T-cell (primary cell): ENCODE data around the gene ASB1. TPM values are rescaled to one million over a fixed set of nuclear protein-coding genes. Genes with fewer than 3 reads are reported as not detected.
A peak's percentile ranks its signal among the peaks of the same experiment; 100 is the strongest.

Experiments
- ATAC-seq, 4 experiments: fragments of 200-7000 bp in 3 of 4; fragments of 150-1000 bp in 1 of 4; cut with Tn5 transposase; replicated peaks in 1 of 4; 1 replicate in 3 of 4; 2 replicates in 1 of 4; pipeline ENCODE4 v1.10.0; 2021; ENCODE audit warnings: moderate library complexity in 3 of 4, mild to moderate bottlenecking in 2 of 4, moderate number of reproducible peaks in 1 of 4
- CTCF ChIA-PET, 2 donors: fragments of 300-600 bp; sonication (Branson Sonifier 250); formaldehyde crosslinking; loops; one replicate each; lab custom pipeline; 2022; ENCODE audit warnings: antibody characterized with exemption in 2 of 2; lab: Charles Lee
- POLR2A ChIA-PET, 2 donors: fragments of 300-600 bp; sonication (Branson Sonifier 250); formaldehyde crosslinking; loops; one replicate each; lab custom pipeline; 2022; ENCODE audit warnings: antibody characterized with exemption in 2 of 2; lab: Charles Lee
- DNase-seq, 35 experiments: peaks; one replicate each; pipeline versions ENCODE4 v3.0.0 to v3.0.0-alpha.2; 2013 to 2023
- H3K27ac ChIP-seq: one replicate; pipeline ENCODE4 v1.5.1; 2013; ENCODE audit warnings: low read length
- H3K27me3 ChIP-seq, 2 experiments: replicated peaks in 1 of 2; 1 replicate in 1 of 2; 2 replicates in 1 of 2; pipeline versions ENCODE4 v1.6.1 to v1.7.0; 2013; ENCODE audit warnings: low read length in 1 of 2, mixed read lengths in 1 of 2; ENCODE audit not compliant: control insufficient read depth in 2 of 2, insufficient read depth in 2 of 2; ENCODE audit errors: extremely low read depth in 1 of 2
- H3K36me3 ChIP-seq, 2 donors: 1 replicate in 1 of 2; 2 replicates in 1 of 2; pipeline versions ENCODE4 v1.6.1 to v1.7.0; 2013; ENCODE audit warnings: low read length in 1 of 2; ENCODE audit not compliant: control insufficient read depth in 2 of 2, insufficient read depth in 1 of 2; ENCODE audit errors: extremely low read depth in 1 of 2
- H3K4me1 ChIP-seq, 2 experiments: 1 replicate in 1 of 2; 2 replicates in 1 of 2; pipeline versions ENCODE4 v1.6.1 to v1.7.0; 2013; ENCODE audit warnings: low read length in 2 of 2, mixed read lengths in 1 of 2; ENCODE audit not compliant: insufficient read depth in 2 of 2, control insufficient read depth in 1 of 2; ENCODE audit errors: extremely low read depth in 1 of 2
- H3K4me3 ChIP-seq, 2 donors: 1 replicate in 1 of 2; 2 replicates in 1 of 2; pipeline versions ENCODE4 v1.5.1 to v1.7.0; 2013; ENCODE audit warnings: mild to moderate bottlenecking in 2 of 2, low read length in 1 of 2, moderate library complexity in 1 of 2; ENCODE audit not compliant: control insufficient read depth in 1 of 2; ENCODE audit errors: extremely low read depth in 1 of 2
- H3K9me3 ChIP-seq: 2 replicates; pipeline ENCODE4 v1.7.0; 2013
- H3K27ac Mint-ChIP-seq, 2 donors: one replicate each; pipeline ENCODE4 v1.8.0; 2020 to 2021; ENCODE audit warnings: mild to moderate bottlenecking in 2 of 2, mixed read lengths in 2 of 2
- H3K27me3 Mint-ChIP-seq, 2 donors: one replicate each; pipeline ENCODE4 v1.8.0; 2021 to 2022; ENCODE audit warnings: mixed read lengths in 2 of 2
- H3K36me3 Mint-ChIP-seq: one replicate; pipeline ENCODE4 v1.8.0; 2021; ENCODE audit warnings: mixed read lengths
- H3K4me1 Mint-ChIP-seq, 3 donors: one replicate each; pipeline ENCODE4 v1.8.0; 2020 to 2022; ENCODE audit warnings: mixed read lengths in 3 of 3, mild to moderate bottlenecking in 1 of 3
- H3K4me3 Mint-ChIP-seq, 3 donors: one replicate each; pipeline ENCODE4 v1.8.0; 2020 to 2022; ENCODE audit warnings: mild to moderate bottlenecking in 3 of 3, mixed read lengths in 3 of 3, moderate library complexity in 3 of 3
- H3K9me3 Mint-ChIP-seq, 3 donors: one replicate each; pipeline ENCODE4 v1.8.0; 2020 to 2022; ENCODE audit warnings: mixed read lengths in 3 of 3
- WGBS: methylation state at CpG from one replicate; pipeline ENCODE4 v1.1.5; 2013; ENCODE audit warnings: missing lambda C conversion rate; ENCODE audit not compliant: insufficient coverage; 5-methylcytosine and 5-hydroxymethylcytosine counted together
- total RNA-seq, 35 experiments: library from RNA in 6 of 35; stranded (reverse) in 6 of 35; fragments of 120-200 nt in 1 of 35; gene quantifications; one replicate each; pipeline versions ENCODE4 v1.2.1 to v1.2.4 and lab custom pipeline; 2013 to 2026

ASB1 gene
- total RNA-seq, 5 donors from 2014 or later (not counting 1 experiment from before 2014, with no cell fraction given) = 28.6 to 44.1 (median 42.3) TPM

DNA sequence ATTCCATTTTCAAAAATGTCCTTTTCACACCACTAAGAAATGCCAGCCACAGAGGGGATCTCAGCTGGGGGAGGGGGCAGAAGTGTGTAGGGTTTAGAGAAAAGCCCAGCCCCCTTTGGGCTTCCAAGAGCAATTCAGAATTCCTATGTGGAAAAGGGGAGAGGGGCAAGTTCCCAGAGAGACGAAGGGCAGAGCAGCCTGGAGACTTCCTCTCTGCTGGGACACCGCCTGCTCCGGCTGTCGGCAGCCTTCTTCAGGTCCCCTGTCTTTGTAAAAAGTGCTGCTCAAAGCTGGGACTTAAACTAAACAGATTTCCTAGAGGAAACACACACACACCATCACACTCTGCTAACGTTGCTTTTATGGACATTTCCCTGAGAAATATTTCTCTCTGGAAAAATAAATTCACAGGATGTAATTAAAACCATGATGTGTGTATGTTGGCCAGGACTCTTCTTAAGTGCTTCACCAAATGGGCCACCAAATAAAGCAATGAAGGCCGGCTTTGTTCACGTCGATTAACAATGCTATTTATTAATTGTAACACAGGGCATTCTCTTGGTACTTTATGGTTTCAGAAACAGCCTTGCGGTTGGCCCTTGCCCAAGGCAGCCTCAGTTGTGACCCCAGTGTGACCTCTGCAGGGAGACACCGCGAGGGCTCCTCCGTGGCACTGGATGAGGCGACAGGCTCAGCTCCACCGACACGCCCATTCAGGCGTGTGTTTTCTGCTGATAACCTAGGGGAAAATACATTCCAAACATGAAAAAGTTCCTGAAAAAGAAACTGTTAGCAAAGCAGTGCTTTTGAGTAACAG, 5.6 kb upstream of the ASB1 start:
- ATAC-seq (no peak), DNase-seq (no peak)
- Mint-ChIP-seq H3K27ac (no peak overlapping the region), H3K4me3 (no peak overlapping the region), H3K27me3 (no peaks in the 10 kb centered on the region), H3K36me3 (peaks cover 6% of the 10 kb centered on the region), H3K4me1 (peaks cover 7 to 8% (median 7%) of the 10 kb centered on the region in 3 donors), H3K9me3 (peaks cover 0 to 6% (median 4%) of the 10 kb centered on the region in 3 donors)
- ChIA-PET CTCF (no interaction called here), POLR2A (no interaction called here)
- Histone ChIP-seq H3K36me3 (no peaks in the 10 kb centered on the region), H3K27me3 (no peaks in the 10 kb centered on the region), H3K4me3 (no peak overlapping the region), H3K27ac (no peak overlapping the region), H3K4me1 (peaks cover 0 to 8% of the 10 kb centered on the region in 2 experiments), H3K9me3 (no peaks in the 10 kb centered on the region)
- 86% methylated on average over 12 of the region's 16 CpGs for WGBS

DNA sequence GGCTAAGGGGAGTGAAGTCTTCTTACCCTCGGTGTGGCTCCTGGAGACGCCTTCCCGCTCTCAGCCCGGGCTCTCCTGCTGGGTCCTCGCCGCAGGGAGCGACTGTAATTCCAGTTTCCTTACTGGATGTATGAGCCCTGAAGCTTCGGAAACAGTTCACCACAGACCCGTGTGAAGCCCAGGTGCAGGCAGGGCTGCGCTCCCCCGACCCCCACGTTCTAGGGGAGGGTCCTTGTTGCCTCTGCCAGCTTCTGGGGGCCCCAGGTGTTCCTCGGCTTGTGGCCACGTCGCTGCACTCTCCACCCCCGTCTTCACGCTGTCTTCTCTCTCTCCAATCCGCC, 5.1 kb upstream of the ASB1 start:
- H3K36me3 Mint-ChIP-seq = peaks cover 3% of the 10 kb centered on the region
- DNase-seq = no peak
- Histone ChIP-seq H3K9me3 (no peaks in the 10 kb centered on the region), H3K36me3 (no peaks in the 10 kb centered on the region), H3K27ac (no peak overlapping the region), H3K27me3 (no peaks in the 10 kb centered on the region), H3K4me3 (no peak overlapping the region), H3K4me1 (peaks cover 0 to 11% of the 10 kb centered on the region in 2 experiments)
- ChIA-PET CTCF (no interaction called here), POLR2A (no interaction called here)
- peaks cover 0 to 1% (median 0%) of the 10 kb centered on the region in 3 donors for H3K9me3 Mint-ChIP-seq
- H3K4me1 Mint-ChIP-seq = peaks cover 9 to 10% (median 10%) of the 10 kb centered on the region in 3 donors
- H3K4me3 Mint-ChIP-seq = no peak overlapping the region
- no peak overlapping the region for H3K27ac Mint-ChIP-seq
- no peak for ATAC-seq
- 88% methylated on average over 17 of the region's 18 CpGs for WGBS
- H3K27me3 Mint-ChIP-seq = no peaks in the 10 kb centered on the region

DNA sequence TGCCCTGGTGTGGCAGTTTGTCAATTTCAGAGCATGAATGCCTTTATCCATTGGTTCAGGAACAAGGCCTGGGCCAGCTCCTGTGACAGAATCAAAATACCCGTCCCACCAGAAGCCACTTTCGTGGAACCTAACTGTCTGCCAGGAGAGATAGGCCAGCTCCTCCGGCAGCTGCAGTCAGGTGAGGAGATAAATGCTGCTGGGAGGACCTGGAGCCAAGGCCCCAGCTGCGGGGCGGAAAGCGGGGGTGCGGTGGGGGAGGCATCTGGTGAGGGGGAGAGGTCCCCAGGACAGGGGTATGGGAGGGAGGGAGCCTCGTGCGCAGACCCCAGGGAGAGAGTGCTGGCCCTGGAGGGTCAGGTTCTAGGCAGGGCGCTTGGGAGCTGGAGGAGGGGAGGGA, 4.4 kb upstream of the ASB1 start:
- ChIA-PET POLR2A (no interaction called here), CTCF (no interaction called here)
- no peak for DNase-seq
- no peaks in the 10 kb centered on the region for H3K36me3 Mint-ChIP-seq
- no peaks in the 10 kb centered on the region for H3K27me3 Mint-ChIP-seq
- H3K27ac Mint-ChIP-seq = no peak overlapping the region
- WGBS = 99% methylated on average over 10 of the region's 10 CpGs
- peaks cover 10 to 11% (median 11%) of the 10 kb centered on the region in 3 donors for H3K4me1 Mint-ChIP-seq
- no peaks in the 10 kb centered on the region for H3K36me3 ChIP-seq
- H3K4me3 ChIP-seq = no peak overlapping the region
- H3K27ac ChIP-seq = no peak overlapping the region
- peaks cover under 1 to 12% of the 10 kb centered on the region in 2 experiments for H3K4me1 ChIP-seq
- no peaks in the 10 kb centered on the region for H3K9me3 ChIP-seq
- no peaks in the 10 kb centered on the region for H3K9me3 Mint-ChIP-seq
- ATAC-seq = no peak
- H3K4me3 Mint-ChIP-seq = no peak overlapping the region
- no peaks in the 10 kb centered on the region for H3K27me3 ChIP-seq

DNA sequence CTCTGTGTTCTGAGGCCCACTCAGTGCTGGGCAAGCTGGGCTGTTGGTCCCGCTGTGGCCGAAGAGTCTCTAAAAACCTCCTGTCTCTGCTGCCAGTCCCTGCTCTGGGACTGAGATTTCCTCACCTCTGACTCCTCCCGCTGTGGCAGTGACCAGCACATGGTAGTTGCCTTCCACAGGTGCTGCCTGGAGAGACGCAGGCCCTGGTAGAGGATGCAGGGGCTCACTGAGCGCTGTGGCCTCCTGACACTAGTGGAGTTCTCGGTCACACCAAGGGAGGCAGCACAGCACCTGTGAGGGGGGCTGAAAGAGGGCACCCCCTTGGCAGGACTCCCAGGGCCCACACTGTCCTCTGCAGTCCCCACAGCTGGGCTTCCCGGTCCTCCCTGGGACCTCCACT, 3.8 kb upstream of the ASB1 start:
- no peak for ATAC-seq
- Histone ChIP-seq H3K4me1 (peaks cover 4 to 18% of the 10 kb centered on the region in 2 experiments), H3K36me3 (no peaks in the 10 kb centered on the region), H3K4me3 (no peak overlapping the region), H3K9me3 (no peaks in the 10 kb centered on the region), H3K27ac (no peak overlapping the region), H3K27me3 (no peaks in the 10 kb centered on the region)
- 90% methylated on average over 7 of the region's 7 CpGs for WGBS
- Mint-ChIP-seq H3K4me1 (peaks cover 16 to 18% (median 17%) of the 10 kb centered on the region in 3 donors), H3K4me3 (no peak overlapping the region), H3K27me3 (no peaks in the 10 kb centered on the region), H3K27ac (no peak overlapping the region), H3K9me3 (no peaks in the 10 kb centered on the region), H3K36me3 (no peaks in the 10 kb centered on the region)
- no peak for DNase-seq
- ChIA-PET CTCF (no interaction called here), POLR2A (no interaction called here)

DNA sequence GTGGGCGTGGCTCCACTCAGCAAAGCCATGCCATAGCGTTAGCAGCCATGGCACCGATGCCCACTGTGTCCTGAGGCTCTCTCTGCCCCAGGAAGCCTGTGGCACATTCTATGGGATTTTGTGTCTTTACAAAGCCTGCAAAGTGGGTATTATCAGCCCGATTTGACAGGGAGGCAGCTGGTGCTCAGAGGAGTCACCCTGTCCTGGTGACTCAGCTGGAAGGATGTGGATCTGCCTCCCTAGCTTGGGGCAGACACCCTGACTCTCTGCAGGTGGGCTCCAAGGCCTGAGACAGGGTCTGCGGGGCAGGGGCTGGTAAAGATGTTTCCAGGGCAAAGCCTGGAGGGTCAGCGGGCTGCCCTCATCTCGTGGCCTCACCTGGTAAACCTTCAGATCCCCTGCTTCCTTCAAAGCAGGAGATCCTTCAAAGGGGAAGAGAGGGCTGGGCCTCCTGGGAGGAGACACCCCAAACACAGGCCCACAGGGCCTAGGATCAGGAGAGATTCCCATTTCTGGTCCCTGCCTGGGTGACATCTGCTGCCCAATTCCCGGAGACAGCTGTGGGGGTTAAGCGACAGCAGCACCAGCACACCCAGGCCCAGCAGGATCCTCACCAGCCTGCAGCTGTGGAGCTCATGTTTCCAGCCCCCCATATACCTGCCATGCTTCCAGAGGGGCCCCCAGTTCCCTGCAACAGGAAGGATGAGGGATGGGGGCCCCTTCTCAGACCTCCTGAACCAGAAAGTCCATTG, 3.0 kb upstream of the ASB1 start:
- ATAC-seq (no peak), DNase-seq (no peak)
- 88% methylated on average over 7 of the region's 9 CpGs for WGBS
- Histone ChIP-seq H3K27me3 (no peaks in the 10 kb centered on the region), H3K9me3 (no peaks in the 10 kb centered on the region), H3K4me1 (peaks cover 7 to 26% of the 10 kb centered on the region in 2 experiments), H3K4me3 (no peak overlapping the region), H3K27ac (no peak overlapping the region), H3K36me3 (peaks cover 0 to 5% of the 10 kb centered on the region in 2 donors)
- ChIA-PET POLR2A (no interaction called here), CTCF (no interaction called here)
- Mint-ChIP-seq H3K27me3 (no peaks in the 10 kb centered on the region), H3K4me1 (peaks cover 24 to 26% (median 24%) of the 10 kb centered on the region in 3 donors), H3K4me3 (peak overlapping the region in 1 of 3 donors; percentile 22), H3K36me3 (no peaks in the 10 kb centered on the region), H3K9me3 (no peaks in the 10 kb centered on the region), H3K27ac (peak overlapping the region in 1 of 2 donors; percentile 22)

DNA sequence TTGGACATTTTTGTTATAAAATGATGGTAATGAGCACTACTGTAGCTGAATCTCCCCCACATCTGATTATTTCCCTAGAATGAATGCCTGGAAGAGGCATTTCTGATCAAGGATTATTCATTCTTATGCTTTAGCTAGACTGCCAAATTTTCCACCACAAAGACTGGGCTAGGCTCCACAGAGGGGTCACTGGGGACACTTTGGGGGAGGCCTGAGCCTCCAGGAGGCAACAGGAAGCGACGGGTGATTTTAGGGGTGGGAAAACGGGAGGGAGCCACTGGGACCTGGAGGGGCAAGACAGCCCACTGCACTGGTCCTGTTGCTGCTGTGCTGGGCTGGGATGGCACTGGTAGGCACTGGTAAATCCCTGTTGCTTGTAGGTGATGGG, 2.4 kb upstream of the ASB1 start:
- WGBS = 92% methylated on average over 2 of the region's 3 CpGs
- CTCF ChIA-PET = no interaction called here
- Mint-ChIP-seq H3K27me3 (no peaks in the 10 kb centered on the region), H3K9me3 (no peaks in the 10 kb centered on the region), H3K27ac (peak overlapping the region in 1 of 2 donors; percentile 76), H3K36me3 (peaks cover 1% of the 10 kb centered on the region), H3K4me3 (peak overlapping the region; percentile 22 to 57 (median 45)), H3K4me1 (peaks cover 29 to 31% (median 30%) of the 10 kb centered on the region in 3 donors)
- Histone ChIP-seq H3K4me3 (no peak overlapping the region), H3K36me3 (peaks cover 0 to 6% of the 10 kb centered on the region in 2 donors), H3K9me3 (no peaks in the 10 kb centered on the region), H3K27me3 (no peaks in the 10 kb centered on the region), H3K27ac (no peak overlapping the region), H3K4me1 (peaks cover 7 to 31% of the 10 kb centered on the region in 2 experiments)
- POLR2A ChIA-PET = no interaction called here
- ATAC-seq = no peak
- DNase-seq = no peak
